ENCODE data around the gene NEBL.

DNA sequence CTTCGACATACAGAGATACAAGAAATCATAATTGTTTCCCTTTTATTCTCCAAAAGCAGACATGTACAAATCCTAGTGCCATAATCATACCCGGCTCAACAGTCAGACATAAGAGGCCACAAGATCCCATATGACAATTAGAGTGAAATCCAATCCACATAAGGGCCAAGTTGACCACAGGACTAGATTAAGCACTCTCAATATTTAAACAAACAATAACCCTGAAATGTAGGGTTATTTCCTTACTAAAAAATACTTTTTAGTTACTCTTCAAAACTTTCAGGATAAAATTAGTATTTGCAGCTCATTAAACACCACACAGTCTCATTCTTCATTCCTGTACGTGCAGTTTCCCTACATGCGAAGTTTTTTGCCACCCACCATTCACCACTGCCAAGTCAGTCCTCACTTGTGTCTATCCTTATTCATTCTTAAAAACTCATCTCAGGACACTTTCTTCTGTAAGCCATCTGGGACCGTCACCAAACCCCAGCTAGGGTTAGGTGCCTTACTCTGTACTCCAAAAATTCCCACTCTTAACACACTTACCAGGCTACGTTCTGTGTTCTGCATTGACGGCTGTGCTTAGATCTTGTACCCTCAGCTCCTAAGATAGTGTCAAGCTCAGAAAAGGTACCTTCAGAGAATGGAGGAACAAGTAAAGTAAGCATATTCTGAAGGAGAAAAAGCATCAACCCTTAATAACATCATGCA lies 47.8 kb upstream of the NEBL start:
- TF ChIP-seq CTCF (IDR thresholded peaks at IDR 0.05) (no peak), POLR2A (IDR thresholded peaks at IDR 0.05) (no peak), POLR2AphosphoS5 (IDR thresholded peaks at IDR 0.05) (no peak)
